Stimulated activated CD4-positive, alpha-beta T cell treated with anti-CD3 and anti-CD28 coated beads, Interleukin-1b, Interleukin-23, amount 100 ng/mL, for 1 hour (primary cell): ENCODE data around the gene PRCC.

Experiments
- DNase-seq, 2 donors: peaks; one replicate each; pipeline ENCODE4 v3.0.0-alpha.2; 2020; ENCODE audit warnings: low read depth in 2 of 2

The PRCC gene

DNA sequence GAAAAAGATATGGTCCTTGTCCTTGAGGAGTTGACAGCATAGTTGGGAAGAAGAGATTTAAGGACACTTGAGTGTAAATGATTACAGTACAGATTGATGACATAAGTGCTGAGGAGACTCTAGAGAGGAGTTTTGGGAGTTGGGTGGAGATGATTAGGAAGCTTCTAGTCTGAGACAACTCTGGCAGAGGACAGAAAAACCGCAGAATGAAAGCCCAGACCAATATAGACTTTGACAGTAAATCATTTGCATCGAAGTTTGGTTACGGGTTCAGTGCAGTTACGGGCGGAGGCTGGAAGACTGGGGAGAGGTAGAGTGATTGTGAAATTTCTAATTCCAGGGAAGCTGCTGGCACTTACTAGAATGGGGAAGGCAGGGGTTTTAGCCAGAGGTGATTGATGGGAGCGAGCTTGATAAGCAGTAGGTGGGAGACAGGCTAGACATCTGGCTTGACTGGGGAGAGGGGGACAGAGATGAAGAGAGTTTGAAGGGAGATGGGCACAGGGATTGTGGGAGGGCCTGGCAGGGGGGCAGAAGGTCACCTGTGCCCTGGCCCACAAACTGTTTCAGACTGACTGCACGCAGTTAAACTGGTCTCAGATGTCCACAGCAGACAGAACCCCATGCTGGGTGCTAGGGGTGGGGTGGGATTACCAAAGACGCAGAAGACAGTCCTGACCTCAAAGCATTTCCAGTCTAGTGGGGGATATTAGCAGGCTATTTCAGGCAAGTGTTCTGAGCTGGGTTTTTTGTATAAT is 29.2 kb downstream of the PRCC start:
- DNase-seq, result no peak

GRCh38 chr1:156797212-156797871 is 30.0 kb downstream of the PRCC start:
- DNase-seq, result peak in 1 of 2 donors; percentile 20

DNA sequence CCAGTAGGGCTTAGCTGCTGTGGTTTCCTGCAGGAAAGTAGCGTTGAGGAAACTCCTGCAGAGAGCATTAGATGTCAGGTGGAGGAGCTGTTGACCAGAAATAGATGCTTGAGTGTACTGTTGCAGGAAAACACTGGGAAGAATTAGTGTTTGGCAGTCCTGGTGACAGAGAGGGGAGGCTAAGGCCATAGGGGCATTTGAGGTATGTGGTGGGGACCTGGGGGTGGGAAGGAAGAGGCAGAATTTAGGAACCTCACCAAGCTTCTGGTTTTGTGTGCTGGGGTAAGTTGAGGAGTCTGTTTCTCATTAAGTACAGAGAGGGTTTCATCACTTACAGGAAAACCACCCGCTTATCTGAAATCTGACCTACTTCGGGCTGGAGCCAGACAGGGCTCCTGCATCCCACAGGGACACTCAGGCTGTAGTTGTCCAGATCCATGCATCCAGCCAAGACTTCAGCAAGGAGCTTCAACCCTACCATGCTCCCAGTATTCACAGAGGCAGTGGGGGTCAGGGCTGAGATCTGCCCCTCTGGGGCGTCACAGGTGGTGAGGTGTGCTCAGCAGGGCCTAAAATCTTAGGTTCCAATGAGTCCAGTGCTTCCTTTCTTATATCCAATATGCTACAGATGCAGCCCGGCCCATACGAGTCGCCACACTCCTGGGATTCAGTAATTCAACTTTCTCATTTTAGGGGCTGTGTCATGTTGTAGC is 34.2 kb downstream of the PRCC start:
- no peak for DNase-seq

DNA sequence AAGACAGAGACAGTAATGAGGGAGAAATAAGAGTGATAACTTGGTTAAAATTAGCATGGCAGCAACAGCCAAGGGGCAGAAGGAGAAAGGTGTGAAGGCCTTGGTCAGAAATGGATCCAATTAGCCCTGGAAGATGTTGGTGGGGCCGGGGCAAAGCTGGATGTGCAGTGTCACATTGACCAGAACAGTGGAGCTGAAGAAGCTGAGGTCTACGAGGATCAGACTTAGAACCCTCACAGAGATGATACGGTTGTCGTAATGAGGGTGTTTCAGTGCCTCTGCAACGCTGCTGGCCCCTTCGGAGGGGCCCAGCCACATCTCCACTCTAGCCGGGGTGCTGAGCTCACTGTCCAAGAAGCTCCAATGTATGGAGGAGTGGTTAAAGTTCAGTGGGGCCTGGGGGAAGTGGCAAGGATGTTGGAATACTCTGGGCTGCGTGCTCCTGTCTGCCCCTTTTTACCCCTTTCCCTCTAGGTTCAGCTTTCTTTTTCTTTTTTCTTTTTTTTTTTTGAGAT is 35.1 kb downstream of the PRCC start:
- no peak for DNase-seq

GRCh38 chr1:156803086-156803851 is 35.9 kb downstream of the PRCC start:
- DNase-seq, result no peak

DNA sequence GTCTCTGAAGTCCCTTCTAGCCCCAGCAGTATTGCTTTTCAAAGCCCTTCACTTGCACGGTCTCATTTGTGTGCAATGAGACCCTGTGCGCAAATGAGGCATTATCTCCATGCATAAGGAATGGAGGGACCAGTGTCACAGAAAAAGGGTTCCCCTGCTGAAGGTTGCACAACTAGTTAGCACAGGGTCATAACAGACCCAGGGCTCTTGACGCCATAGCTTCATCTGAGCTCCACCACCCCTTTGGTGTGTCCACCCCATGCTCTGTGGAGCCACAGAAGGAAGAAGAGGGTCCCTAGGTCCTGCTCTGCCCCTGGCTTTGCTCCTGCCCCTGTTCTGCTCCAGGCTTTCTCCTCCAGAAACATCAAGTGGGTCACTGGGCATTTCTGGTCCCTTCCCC is 36.7 kb downstream of the PRCC start:
- no peak for DNase-seq

DNA sequence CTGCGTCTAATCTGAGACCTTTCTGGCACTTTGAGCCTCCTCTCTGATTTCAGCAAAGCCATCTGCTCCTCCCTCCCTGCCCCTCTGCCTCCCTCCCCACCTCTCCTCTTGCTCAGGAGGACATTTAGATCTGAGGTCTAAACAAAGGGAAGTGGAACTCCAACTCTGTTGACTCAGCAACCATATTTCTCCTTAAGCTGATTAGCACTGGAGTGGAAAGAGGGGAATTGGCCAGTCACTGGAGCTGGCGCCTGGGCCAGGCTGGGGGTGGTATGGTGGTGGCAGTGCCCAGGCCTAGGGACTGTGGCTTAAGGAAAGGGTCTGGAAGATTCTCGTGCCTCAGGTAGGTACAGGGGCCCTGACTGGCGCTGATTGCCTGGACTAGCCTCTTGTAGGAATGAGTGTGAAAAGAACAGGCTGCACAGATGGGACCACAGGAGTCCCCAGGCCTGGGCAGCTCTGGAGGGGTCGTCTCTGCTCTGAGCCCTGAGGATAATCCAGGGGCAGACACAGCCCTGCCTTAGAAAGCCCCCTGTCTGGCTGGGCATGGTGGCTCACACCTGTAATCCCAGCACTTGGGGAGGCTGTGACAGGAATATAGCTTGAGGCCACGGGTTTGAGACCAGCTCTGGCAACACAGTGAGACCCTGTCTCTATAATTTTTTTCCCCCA is 37.4 kb downstream of the PRCC start:
- no peak for DNase-seq

DNA sequence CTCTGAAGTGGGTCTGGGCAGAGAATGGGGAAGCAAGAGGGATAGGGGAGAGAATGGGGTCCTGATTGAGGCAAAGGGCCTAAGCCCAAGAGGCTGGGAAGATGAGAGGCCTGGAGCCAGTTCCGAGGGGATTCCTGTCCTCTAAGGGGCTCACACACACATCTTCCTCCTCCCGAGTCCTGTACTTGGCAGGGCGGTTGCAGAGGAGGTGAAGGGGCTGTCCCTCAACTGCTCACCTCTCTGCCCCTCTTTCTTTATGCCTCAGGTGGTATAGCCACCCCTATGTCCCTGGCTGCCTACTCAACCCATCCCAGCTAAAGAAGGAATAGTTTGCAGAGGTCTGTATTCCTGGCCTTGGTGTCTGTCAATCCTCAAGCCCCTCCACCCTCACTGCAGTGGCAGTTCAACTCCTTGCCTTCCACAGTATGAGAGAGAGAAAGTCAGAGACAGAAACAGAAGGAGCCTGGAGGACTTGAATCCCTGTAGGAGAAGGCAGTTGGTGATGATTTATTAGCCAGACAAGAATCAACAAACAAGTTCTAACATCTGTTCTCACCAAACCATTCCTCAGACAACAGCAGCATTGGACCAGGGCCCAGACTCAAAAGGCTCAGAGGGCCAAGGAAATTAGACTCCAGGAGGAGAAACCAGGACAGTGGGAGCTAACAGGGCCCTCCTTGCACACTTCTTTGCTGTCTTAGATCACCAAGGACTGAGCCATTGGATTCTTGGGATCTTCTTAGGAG is 38.6 kb downstream of the PRCC start:
- no peak for DNase-seq

DNA sequence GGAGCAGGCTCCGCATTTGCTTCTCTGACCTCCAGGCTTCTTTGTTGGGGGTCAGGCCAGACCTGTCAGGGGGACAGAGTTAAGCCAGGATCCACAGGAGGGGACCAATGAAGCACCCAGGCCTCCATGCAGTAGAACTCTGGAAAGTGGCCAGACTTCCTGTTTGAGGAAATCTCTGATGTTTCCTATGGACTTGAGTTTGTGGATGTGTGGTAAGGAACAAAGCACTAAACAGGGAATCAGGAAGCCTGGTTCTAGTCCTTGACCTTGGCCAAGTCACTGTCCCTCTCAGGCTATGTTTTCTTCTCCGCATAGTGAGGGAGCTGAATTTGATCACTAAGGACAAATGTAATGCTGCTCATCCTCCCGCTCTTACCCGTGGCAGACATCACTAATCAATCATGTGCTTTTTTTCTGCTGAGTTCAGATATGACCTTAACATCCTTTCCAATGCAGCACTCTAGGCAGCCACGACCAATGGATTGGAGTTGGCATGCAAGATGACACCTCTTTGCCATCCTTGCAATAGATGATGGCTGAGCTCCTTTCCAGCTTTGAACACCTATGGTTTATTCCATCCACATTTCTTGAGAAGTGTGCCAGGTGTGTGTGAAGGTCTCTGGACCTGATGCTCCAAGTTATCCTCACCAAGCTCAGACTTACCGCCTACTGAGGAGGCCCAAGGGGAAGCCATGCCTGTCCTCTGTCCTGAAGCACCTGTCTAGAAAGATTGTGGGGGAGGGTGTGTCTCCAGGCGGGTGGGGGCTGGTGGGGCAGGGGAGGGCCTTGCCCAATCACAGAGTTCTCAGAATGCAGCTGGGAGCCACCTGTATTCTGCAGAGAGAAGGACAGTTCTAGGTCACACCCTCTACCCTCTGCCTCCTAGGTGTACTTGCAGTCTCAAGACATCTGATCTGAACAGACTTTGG is 39.4 kb downstream of the PRCC start:
- DNase-seq, result no peak

- DNase-seq, result no peak
These were observed 40.3 kb downstream of the PRCC start for GRCh38 chr1:156807627-156808026.

DNA sequence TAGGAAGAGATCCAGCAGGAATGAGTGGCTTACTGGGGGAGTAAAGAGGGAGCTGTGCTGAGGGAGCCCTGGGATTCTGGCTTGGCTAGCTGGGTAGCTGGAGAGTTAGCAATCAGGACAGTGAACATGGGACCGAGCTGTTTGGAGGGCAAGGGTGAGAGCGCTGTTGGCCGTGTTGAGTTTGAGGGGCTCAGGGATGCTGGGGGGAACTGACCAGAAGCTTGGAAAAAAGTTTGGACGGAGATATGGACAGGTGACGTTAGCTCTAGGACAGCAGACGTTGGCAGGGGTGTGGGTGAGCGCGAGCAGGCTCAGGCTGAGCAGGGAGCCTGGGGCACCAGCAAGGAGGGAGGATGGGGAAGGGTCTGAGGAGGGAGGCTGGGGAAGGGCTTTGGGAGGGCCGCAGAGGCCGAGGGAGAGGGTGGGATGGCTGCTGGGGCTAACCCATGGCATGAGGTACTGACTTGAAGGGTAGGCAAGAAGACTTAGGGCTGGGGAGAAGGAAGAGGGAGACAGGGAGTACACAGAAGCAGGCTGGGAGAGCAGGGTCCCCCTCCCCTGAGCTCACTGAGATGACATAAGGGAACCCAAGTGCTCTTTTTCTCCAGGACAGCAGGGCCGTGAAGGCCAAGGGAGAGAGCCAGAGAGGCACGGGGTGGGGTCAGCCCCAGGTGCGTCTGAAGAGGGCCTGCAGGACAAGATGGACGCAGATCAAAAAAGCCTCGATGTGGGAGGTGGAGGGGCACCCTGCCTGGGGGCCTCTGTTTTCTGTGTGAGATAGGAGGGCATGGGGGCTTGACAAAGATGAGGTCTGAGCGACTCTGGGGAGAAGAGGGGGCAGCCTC is 41.1 kb downstream of the PRCC start:
- no peak for DNase-seq

DNA sequence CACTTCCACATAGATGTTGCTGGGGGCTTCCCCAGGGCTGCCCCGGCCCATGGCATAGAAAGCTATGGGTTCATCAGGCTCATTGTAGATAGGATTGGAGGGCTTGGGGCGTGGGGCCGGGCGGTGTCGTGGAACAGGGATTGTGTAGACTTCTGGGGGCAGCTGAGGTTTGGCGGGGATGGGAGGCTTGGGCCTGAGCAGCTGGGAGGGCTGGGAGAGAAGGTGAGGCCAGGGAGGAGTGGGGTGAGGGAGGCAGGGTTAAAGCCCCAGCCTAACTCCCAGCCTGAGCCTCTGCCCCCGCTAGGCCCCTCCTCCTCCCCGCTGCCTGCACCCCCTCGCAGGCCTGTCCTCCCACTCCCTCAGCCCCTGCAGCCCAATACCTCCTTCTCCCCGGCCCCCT is 41.9 kb downstream of the PRCC start:
- DNase-seq, result no peak

DNA sequence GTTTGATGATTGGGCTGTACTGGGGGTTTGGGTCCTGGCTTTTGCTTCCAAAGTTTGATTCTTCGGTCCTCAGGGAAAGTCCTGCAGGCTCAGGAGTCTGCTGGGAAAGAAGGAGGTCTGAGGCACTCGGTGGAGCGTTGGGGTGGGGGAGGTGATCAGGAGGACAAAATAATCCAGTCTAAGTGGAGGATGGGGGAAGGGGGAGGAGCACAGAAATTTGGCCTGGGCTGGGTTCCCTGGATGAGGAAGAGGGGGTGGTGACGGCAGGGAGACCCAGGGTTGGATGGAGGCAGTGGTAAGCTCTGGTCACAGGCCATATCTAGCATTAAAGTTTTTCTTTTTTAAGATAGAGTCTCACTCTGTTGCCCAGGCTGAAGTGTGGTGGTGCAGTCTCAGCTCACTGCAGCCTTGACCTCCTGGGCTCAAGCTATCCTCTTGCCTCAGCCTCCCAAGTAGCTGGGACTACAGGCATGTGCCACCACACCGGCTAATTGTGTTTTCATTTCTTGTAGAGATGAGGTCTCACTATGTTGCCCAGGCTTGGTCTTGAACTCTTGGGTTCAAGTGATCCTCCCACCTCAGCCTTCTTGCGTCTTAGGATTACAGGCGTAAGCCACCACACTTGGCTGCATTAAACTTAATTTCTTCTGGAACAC is 42.5 kb downstream of the PRCC start:
- no peak for DNase-seq

- DNase-seq, result no peak
These were observed 43.8 kb downstream of the PRCC start for GRCh38 chr1:156811168-156811567.

- no peak for DNase-seq
These were observed 45.1 kb downstream of the PRCC start for GRCh38 chr1:156812293-156812990.

- no peak for DNase-seq
These were observed 46.0 kb downstream of the PRCC start for GRCh38 chr1:156813298-156813697.
